Measurements from ENCODE around the gene TDRD5. TPM values are rescaled to one million over a fixed set of nuclear protein-coding genes. Genes with fewer than 3 reads are reported as not detected.

TDRD5 gene
- total RNA-seq, 2 donors from 2014 or later: not detected

Other genes with a start within 250 kb of the TDRD5 start
- gene AXDND1, start 225.9 kb upstream of the TDRD5 start, total RNA-seq: under 1 TPM in 1 of 2 donors, not detected in 1; 0.81 TPM
- not detected for gene NPHS2, start 15.9 kb upstream of the TDRD5 start, total RNA-seq
- not detected for gene FAM163A, start 151.5 kb downstream of the TDRD5 start, total RNA-seq

All from natural killer cell treated with Interleukin-12 subunit alpha and Interleukin-12 subunit beta and Interleukin-15 and Interleukin-18, amount 100 ng/mL, for 72 hours (primary cell).